GM15510 (cell line): ENCODE measurements around the gene UBA6.

ENCODE experiments used
- POLR2A ChIP-seq: IDR thresholded peaks from 3 replicates; pipeline ENCODE4 v1.6.1; 2011; ENCODE audit warnings: borderline replicate concordance; ENCODE audit not compliant: insufficient read length; ENCODE audit errors: extremely low read depth

The UBA6 gene

GRCh38 chr4:67697860-67698687 lies 2.9 kb downstream of the UBA6 start:
- no peak for TF ChIP-seq POLR2A

GRCh38 chr4:67696061-67696460 lies 4.9 kb downstream of the UBA6 start:
- no peak for TF ChIP-seq POLR2A

GRCh38 chr4:67694662-67695061 lies 6.3 kb downstream of the UBA6 start:
- no peak for TF ChIP-seq POLR2A

- TF ChIP-seq POLR2A, result no peak
Measured at GRCh38 chr4:67691328-67691727, 9.6 kb downstream of the UBA6 start.

- no peak for TF ChIP-seq POLR2A
Measured at GRCh38 chr4:67687636-67688035, 13.3 kb downstream of the UBA6 start.

- TF ChIP-seq POLR2A, result no peak
Measured at GRCh38 chr4:67685532-67685859, 15.5 kb downstream of the UBA6 start.

GRCh38 chr4:67684839-67685531 lies 16.0 kb downstream of the UBA6 start:
- no peak for TF ChIP-seq POLR2A

GRCh38 chr4:67682266-67682665 lies 18.7 kb downstream of the UBA6 start:
- TF ChIP-seq POLR2A, result no peak

GRCh38 chr4:67680581-67681222 lies 20.3 kb downstream of the UBA6 start:
- TF ChIP-seq POLR2A, result no peak

GRCh38 chr4:67678612-67679011 lies 22.3 kb downstream of the UBA6 start:
- TF ChIP-seq POLR2A, result no peak

GRCh38 chr4:67674098-67674497 lies 26.9 kb downstream of the UBA6 start:
- no peak for TF ChIP-seq POLR2A

- TF ChIP-seq POLR2A, result no peak
Measured at GRCh38 chr4:67668315-67668714, 32.6 kb downstream of the UBA6 start.

GRCh38 chr4:67660418-67660817 lies 40.5 kb downstream of the UBA6 start:
- no peak for TF ChIP-seq POLR2A

GRCh38 chr4:67659065-67659464 lies 41.9 kb downstream of the UBA6 start:
- TF ChIP-seq POLR2A, result no peak

GRCh38 chr4:67658302-67658701 lies 42.7 kb downstream of the UBA6 start:
- no peak for TF ChIP-seq POLR2A

- no peak for TF ChIP-seq POLR2A
Measured at GRCh38 chr4:67651536-67651935, 49.4 kb downstream of the UBA6 start.
